ENCODE results near the gene DNAJB5.
"Not testable (repeated sequence)": the region's sequence is repeated elsewhere in the genome, so short reads cannot be mapped to it uniquely, and the experiment has no call there.

Gene DNAJB5

DNA sequence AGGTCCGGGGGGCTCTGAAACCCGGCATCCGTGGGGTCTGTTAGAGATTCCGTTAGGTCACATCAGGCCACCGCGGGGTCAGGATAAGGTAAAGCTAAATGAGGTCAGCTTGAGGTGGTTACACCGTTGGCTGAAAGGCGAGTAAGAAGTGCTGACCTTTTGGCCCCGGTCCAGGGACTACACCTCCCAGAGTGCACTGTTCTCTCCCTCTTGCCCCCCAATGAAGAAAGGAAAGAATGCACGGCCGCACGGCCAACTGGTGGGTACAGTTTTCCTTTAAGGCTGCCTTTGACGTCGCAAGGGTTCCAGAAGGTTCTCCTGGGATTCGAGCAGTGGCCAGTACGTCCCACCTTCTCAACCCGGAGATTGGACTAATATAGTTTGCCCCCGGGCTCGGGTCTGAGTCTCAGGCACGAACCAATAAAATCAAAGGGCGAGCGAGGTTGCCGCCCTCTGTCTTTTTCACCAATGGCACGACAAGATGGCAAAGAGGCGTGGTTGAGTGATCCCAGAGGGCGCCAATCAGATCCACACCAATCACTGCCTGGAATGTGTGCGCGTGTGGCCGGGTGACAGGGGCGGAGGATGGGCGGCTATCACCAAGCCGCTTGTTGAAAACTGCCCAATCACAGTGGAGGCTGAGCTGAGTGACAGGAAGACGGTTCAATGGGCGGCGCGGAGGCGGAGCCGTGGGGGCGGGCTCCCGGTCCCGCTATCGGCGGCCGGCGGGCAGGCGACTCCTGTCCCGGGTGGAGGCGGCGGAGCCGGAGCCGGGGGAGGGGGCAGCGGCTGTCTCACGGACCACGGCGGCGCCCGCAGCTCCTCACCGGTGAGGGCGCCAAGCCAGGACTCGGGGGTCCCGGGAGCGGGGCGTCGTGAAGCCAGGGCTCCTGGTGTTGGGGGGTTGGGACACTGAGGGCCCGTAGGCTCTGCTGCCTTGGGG, at the start of gene DNAJB5:
Gene DNAJB5, plus strand, starts transcription at position 743 of the 943 bp plus-strand sequence. CDS start 886 bp downstream, outside the sequence.
- Histone ChIP-seq H3K9me3 (ENCODE audit: severe bottlenecking) (no peaks in the 10 kb centered on the region), H3K36me3 (peaks cover 9% of the 10 kb centered on the region; the same call in 1 of the 2 replicates), H3K27me3 (ENCODE audit: insufficient read depth, low read depth, severe bottlenecking) (no peaks in the 10 kb centered on the region), H3K4me3 (ENCODE audit: low read depth, low read length) (peak within 1 kb of the TSS; percentile 59), H3K27ac (peak within 1 kb of the TSS; percentile 95)
- TF ChIP-seq, protein P1, sequence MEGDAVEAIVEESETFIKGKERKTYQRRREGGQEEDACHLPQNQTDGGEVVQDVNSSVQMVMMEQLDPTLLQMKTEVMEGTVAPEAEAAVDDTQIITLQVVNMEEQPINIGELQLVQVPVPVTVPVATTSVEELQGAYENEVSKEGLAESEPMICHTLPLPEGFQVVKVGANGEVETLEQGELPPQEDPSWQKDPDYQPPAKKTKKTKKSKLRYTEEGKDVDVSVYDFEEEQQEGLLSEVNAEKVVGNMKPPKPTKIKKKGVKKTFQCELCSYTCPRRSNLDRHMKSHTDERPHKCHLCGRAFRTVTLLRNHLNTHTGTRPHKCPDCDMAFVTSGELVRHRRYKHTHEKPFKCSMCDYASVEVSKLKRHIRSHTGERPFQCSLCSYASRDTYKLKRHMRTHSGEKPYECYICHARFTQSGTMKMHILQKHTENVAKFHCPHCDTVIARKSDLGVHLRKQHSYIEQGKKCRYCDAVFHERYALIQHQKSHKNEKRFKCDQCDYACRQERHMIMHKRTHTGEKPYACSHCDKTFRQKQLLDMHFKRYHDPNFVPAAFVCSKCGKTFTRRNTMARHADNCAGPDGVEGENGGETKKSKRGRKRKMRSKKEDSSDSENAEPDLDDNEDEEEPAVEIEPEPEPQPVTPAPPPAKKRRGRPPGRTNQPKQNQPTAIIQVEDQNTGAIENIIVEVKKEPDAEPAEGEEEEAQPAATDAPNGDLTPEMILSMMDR (IDR thresholded peaks at IDR 0.05; ENCODE audit: low read depth, low read length): no peak
- peak; percentile 99 for DNase-seq

DNA sequence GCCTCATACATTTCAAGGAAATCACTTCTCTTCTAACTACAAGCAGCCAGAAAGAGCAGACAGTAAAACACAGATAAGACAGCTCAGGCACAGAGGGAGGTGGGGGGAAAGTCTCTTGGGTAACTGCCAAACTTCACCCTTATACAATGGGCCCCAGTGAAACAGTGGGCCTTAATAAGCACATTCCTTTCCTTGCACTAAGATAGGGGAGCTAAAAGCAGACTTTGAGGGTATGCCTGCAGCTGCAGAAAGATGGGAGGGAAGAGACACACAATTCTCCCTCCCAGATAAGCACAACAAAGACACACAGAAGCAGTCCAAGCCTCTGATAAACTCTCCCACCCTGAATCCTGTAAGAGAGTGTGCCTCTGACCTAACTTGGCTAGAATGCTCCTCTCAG, 49.6 kb upstream of the DNAJB5 start:
- not testable (repeated sequence) for H3K4me3 ChIP-seq (ENCODE audit: low read depth, low read length); DNase-seq; H3K9me3 ChIP-seq (ENCODE audit: severe bottlenecking); H3K27ac ChIP-seq; H3K36me3 ChIP-seq; H3K27me3 ChIP-seq (ENCODE audit: insufficient read depth, low read depth, severe bottlenecking)

DNA sequence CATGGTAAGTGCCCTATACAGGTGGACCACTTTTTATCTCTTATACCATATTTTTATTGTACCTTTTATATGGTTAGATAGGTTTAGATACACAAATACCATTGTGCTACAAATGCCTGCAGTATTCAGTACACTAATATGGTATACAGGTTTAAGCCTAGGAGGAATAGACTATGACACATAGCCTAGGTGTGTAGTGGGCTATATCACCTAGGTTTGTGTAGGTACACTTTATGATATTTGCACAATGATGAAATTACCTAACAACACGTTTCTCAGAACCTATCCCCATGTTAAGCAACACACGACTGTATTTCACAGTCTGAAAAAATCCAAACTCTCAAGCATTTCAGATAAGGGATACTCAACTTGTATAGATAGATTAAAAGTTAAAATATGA, 41.1 kb upstream of the DNAJB5 start:
- DNase-seq: no peak

DNA sequence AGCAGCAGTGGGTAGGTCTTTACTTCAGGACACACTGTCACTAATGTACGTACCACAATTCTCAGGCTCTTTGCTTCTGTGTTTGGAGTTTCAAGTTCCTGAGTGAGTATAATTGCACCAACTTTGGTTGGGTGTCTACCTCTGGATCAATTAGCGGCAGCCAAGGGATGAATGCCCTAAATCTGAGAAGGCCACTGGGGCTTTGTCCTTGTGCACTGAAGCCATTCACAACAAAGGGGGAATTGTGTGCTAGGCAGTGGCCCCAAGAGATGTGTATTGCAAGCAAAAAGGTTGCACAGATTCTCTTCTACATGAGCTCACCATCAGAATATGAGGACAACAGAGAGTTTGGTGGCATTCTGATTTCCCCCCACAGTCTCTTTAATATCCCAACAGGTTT, 35.3 kb upstream of the DNAJB5 start:
- Histone ChIP-seq H3K4me3 (ENCODE audit: low read depth, low read length) (no peak overlapping the region), H3K36me3 (no peaks in the 10 kb centered on the region), H3K27me3 (ENCODE audit: insufficient read depth, low read depth, severe bottlenecking) (peaks cover 3% of the 10 kb centered on the region), H3K9me3 (ENCODE audit: severe bottlenecking) (no peaks in the 10 kb centered on the region), H3K27ac (no peak overlapping the region)
- no peak for DNase-seq
- TF ChIP-seq, protein P1 (IDR thresholded peaks at IDR 0.05; ENCODE audit: low read depth, low read length): no peak

More for the DNA sequence above, 41.1 kb upstream of the DNAJB5 start:
- Histone ChIP-seq H3K27ac (no peak overlapping the region), H3K9me3 (ENCODE audit: severe bottlenecking) (no peaks in the 10 kb centered on the region), H3K36me3 (no peaks in the 10 kb centered on the region), H3K27me3 (ENCODE audit: insufficient read depth, low read depth, severe bottlenecking) (no peaks in the 10 kb centered on the region), H3K4me3 (ENCODE audit: low read depth, low read length) (no peak overlapping the region)
- TF ChIP-seq, protein P1 (IDR thresholded peaks at IDR 0.05; ENCODE audit: low read depth, low read length): no peak

DNA sequence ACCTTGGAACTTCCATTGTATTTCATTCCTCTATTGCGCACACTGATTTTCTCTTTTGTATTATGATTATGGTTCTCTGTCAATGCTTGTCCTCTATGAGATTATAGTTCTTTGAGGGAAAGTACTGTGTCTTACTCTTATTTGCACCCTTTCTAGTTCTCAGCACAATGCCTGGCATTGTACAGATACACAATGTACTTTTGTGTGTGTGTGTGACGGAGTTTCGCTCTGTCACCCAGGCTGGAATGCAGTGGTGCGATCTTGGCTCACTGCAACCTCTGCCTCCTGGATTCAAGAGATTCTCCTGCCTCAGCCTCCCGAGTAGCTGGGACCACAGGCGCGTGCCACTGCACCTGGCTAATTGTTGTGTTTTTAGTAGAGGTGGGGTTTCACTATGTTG, 33.5 kb upstream of the DNAJB5 start:
- H3K27ac ChIP-seq; H3K4me3 ChIP-seq (ENCODE audit: low read depth, low read length); H3K9me3 ChIP-seq (ENCODE audit: severe bottlenecking); H3K27me3 ChIP-seq (ENCODE audit: insufficient read depth, low read depth, severe bottlenecking); H3K36me3 ChIP-seq; DNase-seq: not testable (repeated sequence)

DNA sequence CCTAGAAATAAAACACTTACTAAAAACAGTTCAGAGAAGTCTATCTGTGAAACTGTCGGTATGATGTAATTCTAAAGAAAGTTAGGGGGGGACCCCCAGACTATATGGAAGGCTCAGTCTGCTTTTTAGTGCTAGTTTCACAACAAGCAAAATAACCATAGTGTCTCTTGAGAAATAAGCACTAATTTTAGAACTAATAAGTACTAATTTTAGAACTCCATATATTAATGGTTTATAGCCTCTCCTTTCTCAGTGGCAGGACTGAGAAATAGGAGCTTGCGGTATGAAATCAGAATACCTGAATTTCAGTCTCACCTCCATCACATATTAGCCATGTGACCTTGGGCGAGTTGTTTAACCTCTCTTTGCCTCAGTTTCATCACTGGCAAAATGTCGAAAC, 32.9 kb upstream of the DNAJB5 start:
- TF ChIP-seq, protein P1 (IDR thresholded peaks at IDR 0.05; ENCODE audit: low read depth, low read length): no peak
- Histone ChIP-seq H3K4me3 (ENCODE audit: low read depth, low read length) (no peak overlapping the region), H3K36me3 (no peaks in the 10 kb centered on the region), H3K27ac (no peak overlapping the region), H3K27me3 (ENCODE audit: insufficient read depth, low read depth, severe bottlenecking) (peaks cover 3% of the 10 kb centered on the region), H3K9me3 (ENCODE audit: severe bottlenecking) (no peaks in the 10 kb centered on the region)
- no peak for DNase-seq

Data from WERI-Rb-1 (cell line).